Activated T-helper 17 cell treated with anti-CD3 and anti-CD28 coated beads, Interleukin-2, amount 50 U/mL, for 72 hours (primary cell): ENCODE measurements around the gene ESRRB. TPM values are rescaled to one million over a fixed set of nuclear protein-coding genes. Genes with fewer than 3 reads are reported as not detected.
A peak's percentile ranks its signal among the peaks of the same experiment; 100 is the strongest.

ENCODE experiments used
- ATAC-seq: fragments of 150-1000 bp; cut with Tn5 transposase; replicated peaks from 2 replicates; pipeline ENCODE4 v1.10.0; 2021; ENCODE audit warnings: mild to moderate bottlenecking, moderate library complexity
- H3K27ac Mint-ChIP-seq: one replicate; pipeline ENCODE4 v1.8.0; 2022; ENCODE audit warnings: mixed read lengths
- H3K27me3 Mint-ChIP-seq: one replicate; pipeline ENCODE4 v1.8.0; 2022; ENCODE audit warnings: mixed read lengths
- H3K36me3 Mint-ChIP-seq: one replicate; pipeline ENCODE4 v1.8.0; 2022; ENCODE audit warnings: low read depth, mild to moderate bottlenecking, mixed read lengths
- H3K4me1 Mint-ChIP-seq: one replicate; pipeline ENCODE4 v1.8.0; 2022; ENCODE audit warnings: mixed read lengths
- H3K4me3 Mint-ChIP-seq: one replicate; pipeline ENCODE4 v1.8.0; 2022; ENCODE audit warnings: mild to moderate bottlenecking, mixed read lengths
- H3K9me3 Mint-ChIP-seq: one replicate; pipeline ENCODE4 v1.8.0; 2022; ENCODE audit warnings: mixed read lengths
- total RNA-seq, 2 donors: library from RNA; stranded (reverse); gene quantifications; one replicate each; pipeline ENCODE4 v1.2.3, GENCODE V29; 2022

ESRRB gene
- under 1 TPM; 0.30 to 0.34 TPM for total RNA-seq

- Mint-ChIP-seq H3K4me3 (no peak within 1 kb of the TSS), H3K27ac (no peak within 1 kb of the TSS), H3K9me3 (no peaks in the 10 kb centered on the region), H3K27me3 (peaks cover 49% of the 10 kb centered on the region), H3K36me3 (no peaks in the 10 kb centered on the region), H3K4me1 (peaks cover 4% of the 10 kb centered on the region)
- ATAC-seq = no peak
Observed at GRCh38 chr14:76375947-76376404, at the start of gene ESRRB. Gene ESRRB (plus strand): TSS chr14:76376137. CDS start chr14:76376402, 265 bp downstream.

- Mint-ChIP-seq H3K36me3 (no peaks in the 10 kb centered on the region), H3K9me3 (no peaks in the 10 kb centered on the region), H3K27ac (no peak overlapping the region), H3K4me1 (no peaks in the 10 kb centered on the region), H3K27me3 (peaks cover 44% of the 10 kb centered on the region), H3K4me3 (no peak overlapping the region)
- no peak for ATAC-seq
Observed at GRCh38 chr14:76326918-76327689, 48.8 kb upstream of the ESRRB start.

DNA sequence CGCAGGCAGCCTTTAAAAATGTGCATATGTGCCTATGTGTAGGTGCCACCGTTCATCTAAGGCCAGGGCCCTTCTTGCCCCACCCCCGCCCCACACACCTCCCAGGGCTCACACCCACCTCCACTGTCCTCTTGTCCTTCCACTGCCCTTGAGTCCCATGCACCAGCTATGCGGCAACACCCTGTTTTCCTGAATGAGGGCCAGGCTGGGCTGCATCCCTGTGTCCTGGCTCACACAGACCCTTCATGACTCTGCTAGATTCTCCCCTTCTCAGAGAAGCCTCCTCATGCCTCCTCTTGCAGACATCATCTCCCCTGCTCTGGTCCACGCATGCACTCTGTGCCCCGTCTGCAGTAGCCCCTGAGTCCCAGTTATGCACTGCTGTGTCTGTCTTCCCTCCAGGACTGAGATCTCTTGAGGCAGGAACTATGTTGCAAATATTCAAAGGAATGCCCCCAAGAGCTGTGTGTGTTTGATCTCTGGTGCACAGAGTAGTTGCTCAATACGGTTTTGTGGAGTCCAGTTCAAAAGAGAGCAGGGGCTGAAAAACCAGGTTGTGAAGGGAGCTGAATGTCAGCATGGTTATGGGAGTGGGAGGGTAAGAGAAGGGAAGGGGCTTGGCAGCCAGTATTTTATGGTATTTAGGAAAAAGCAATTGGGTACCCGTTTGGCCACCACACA is 47.3 kb upstream of the ESRRB start:
- no peaks in the 10 kb centered on the region for H3K9me3 Mint-ChIP-seq

GRCh38 chr14:76329154-76329928 is 46.6 kb upstream of the ESRRB start:
- H3K9me3 Mint-ChIP-seq = no peaks in the 10 kb centered on the region
- peaks cover 38% of the 10 kb centered on the region for H3K27me3 Mint-ChIP-seq
- no peak overlapping the region for H3K4me3 Mint-ChIP-seq
- ATAC-seq = no peak
- no peaks in the 10 kb centered on the region for H3K36me3 Mint-ChIP-seq
- H3K27ac Mint-ChIP-seq = no peak overlapping the region
- no peaks in the 10 kb centered on the region for H3K4me1 Mint-ChIP-seq

More for the DNA sequence above, 47.3 kb upstream of the ESRRB start:
- H3K27ac Mint-ChIP-seq = no peak overlapping the region
- no peak for ATAC-seq
- peaks cover 41% of the 10 kb centered on the region for H3K27me3 Mint-ChIP-seq
- no peaks in the 10 kb centered on the region for H3K36me3 Mint-ChIP-seq
- no peaks in the 10 kb centered on the region for H3K4me1 Mint-ChIP-seq
- H3K4me3 Mint-ChIP-seq = no peak overlapping the region

DNA sequence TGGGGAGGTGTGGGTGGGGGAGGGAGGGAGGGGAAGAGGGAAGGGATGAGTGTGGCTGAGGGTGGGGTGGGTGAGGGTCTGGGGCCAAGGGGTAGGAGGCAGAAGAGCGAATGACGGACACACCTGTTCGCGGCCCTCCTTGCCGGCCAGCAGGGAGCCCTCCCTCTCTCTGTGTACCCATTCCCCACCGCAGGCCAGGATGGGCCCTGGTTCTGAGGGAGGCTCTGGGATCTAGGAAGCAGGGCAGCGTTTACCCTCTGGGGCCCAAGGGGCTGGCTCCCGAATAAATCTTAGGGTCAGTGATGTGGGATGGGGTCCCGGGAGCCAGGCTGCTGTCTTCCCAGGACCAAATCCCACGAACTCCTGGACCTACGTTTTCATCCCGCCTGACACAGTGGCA is 46.0 kb upstream of the ESRRB start:
- no peaks in the 10 kb centered on the region for H3K9me3 Mint-ChIP-seq
- peaks cover 38% of the 10 kb centered on the region for H3K27me3 Mint-ChIP-seq
- no peak for ATAC-seq
- H3K36me3 Mint-ChIP-seq = no peaks in the 10 kb centered on the region
- no peak overlapping the region for H3K4me3 Mint-ChIP-seq
- no peak overlapping the region for H3K27ac Mint-ChIP-seq
- H3K4me1 Mint-ChIP-seq = no peaks in the 10 kb centered on the region

GRCh38 chr14:76330411-76331327 is 45.3 kb upstream of the ESRRB start:
- Mint-ChIP-seq H3K36me3 (no peaks in the 10 kb centered on the region), H3K27ac (no peak overlapping the region), H3K4me1 (no peaks in the 10 kb centered on the region), H3K27me3 (peaks cover 41% of the 10 kb centered on the region), H3K4me3 (no peak overlapping the region), H3K9me3 (no peaks in the 10 kb centered on the region)
- ATAC-seq = no peak

GRCh38 chr14:76331328-76332011 is 44.5 kb upstream of the ESRRB start:
- no peaks in the 10 kb centered on the region for H3K4me1 Mint-ChIP-seq
- H3K36me3 Mint-ChIP-seq = no peaks in the 10 kb centered on the region
- peaks cover 34% of the 10 kb centered on the region for H3K27me3 Mint-ChIP-seq
- ATAC-seq = peak; percentile 44
- no peak overlapping the region for H3K4me3 Mint-ChIP-seq
- no peaks in the 10 kb centered on the region for H3K9me3 Mint-ChIP-seq
- no peak overlapping the region for H3K27ac Mint-ChIP-seq

DNA sequence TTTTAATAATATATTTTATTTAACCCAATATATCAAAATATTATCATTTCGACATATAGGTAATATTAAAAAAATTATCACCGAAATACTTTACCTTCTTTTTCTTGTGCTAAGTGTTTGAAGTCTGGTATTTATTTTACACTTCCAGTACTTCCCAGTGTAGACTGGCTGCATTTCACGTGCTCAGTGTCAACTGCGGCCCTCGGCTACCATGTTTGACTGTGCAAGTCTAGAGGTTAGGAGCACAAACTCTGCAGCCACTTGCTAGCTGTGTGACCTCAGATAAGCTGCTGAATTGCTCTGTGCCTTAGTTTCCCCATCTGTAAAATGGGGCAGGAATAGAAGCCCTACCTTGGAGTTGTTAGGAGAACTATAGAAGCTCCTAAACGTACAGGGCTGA is 42.3 kb upstream of the ESRRB start:
- Mint-ChIP-seq H3K9me3 (no peaks in the 10 kb centered on the region), H3K27ac (no peak overlapping the region), H3K4me1 (no peaks in the 10 kb centered on the region), H3K27me3 (peaks cover 30% of the 10 kb centered on the region), H3K36me3 (no peaks in the 10 kb centered on the region), H3K4me3 (no peak overlapping the region)
- ATAC-seq = no peak

DNA sequence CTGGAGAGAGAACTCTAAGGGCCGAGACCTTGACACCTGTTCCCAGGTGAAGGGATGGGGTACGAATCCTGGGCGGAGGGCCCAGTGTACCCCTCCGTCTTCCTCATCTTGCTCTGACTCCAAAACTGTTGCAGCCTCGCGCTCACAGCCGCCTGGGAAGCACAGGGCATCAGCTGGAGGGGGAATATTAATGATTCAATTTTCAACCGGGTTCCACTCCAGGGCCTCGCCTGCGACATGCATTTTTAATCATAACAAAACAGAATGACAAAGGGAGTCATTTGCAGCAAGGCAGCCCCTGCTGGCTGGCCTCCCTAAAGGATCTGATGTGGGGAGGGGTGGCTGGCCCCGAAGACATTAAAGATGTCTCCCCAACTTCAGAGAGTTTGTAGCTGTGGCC is 41.6 kb upstream of the ESRRB start:
- H3K27ac Mint-ChIP-seq = no peak overlapping the region
- H3K27me3 Mint-ChIP-seq = peaks cover 27% of the 10 kb centered on the region
- ATAC-seq = no peak
- H3K9me3 Mint-ChIP-seq = no peaks in the 10 kb centered on the region
- H3K4me1 Mint-ChIP-seq = no peaks in the 10 kb centered on the region
- H3K36me3 Mint-ChIP-seq = no peaks in the 10 kb centered on the region
- no peak overlapping the region for H3K4me3 Mint-ChIP-seq

- Mint-ChIP-seq H3K4me3 (no peak overlapping the region), H3K4me1 (no peaks in the 10 kb centered on the region), H3K27me3 (peaks cover 24% of the 10 kb centered on the region), H3K36me3 (no peaks in the 10 kb centered on the region), H3K9me3 (no peaks in the 10 kb centered on the region), H3K27ac (no peak overlapping the region)
- ATAC-seq = no peak
Observed at GRCh38 chr14:76336876-76337275, 39.1 kb upstream of the ESRRB start.

GRCh38 chr14:76337635-76338545 is 38.0 kb upstream of the ESRRB start:
- Mint-ChIP-seq H3K27me3 (peaks cover 29% of the 10 kb centered on the region), H3K36me3 (no peaks in the 10 kb centered on the region), H3K4me3 (no peak overlapping the region), H3K4me1 (no peaks in the 10 kb centered on the region), H3K9me3 (peaks cover 3% of the 10 kb centered on the region), H3K27ac (no peak overlapping the region)
- ATAC-seq = no peak

- no peaks in the 10 kb centered on the region for H3K4me1 Mint-ChIP-seq
- H3K4me3 Mint-ChIP-seq = no peak overlapping the region
- no peaks in the 10 kb centered on the region for H3K36me3 Mint-ChIP-seq
- H3K9me3 Mint-ChIP-seq = peaks cover 5% of the 10 kb centered on the region
- peaks cover 32% of the 10 kb centered on the region for H3K27me3 Mint-ChIP-seq
- ATAC-seq = no peak
- no peak overlapping the region for H3K27ac Mint-ChIP-seq
Observed at GRCh38 chr14:76339728-76340615, 36.0 kb upstream of the ESRRB start.
